ENCODE results near the gene ROPN1L.

The ROPN1L gene

GRCh38 chr5:10427201-10427600 is 14.5 kb upstream of the ROPN1L start:
- no peaks in the 10 kb centered on the region for H4K20me1 ChIP-seq (ENCODE audit: insufficient read depth, low read length)
- no peaks in the 10 kb centered on the region for H3K9me3 ChIP-seq (ENCODE audit: insufficient read depth, low read length, severe bottlenecking)
- no peaks in the 10 kb centered on the region for H3K27me3 ChIP-seq (ENCODE audit: insufficient read depth, low read length, poor library complexity)
- DNase-seq (no peak), ATAC-seq (ENCODE audit: insufficient read depth, low read depth) (no peak)
- H3K4me2 ChIP-seq (ENCODE audit: insufficient read depth, low read length): no peak overlapping the region
- no peak overlapping the region for H3K9ac ChIP-seq (ENCODE audit: low read depth, low read length)
- no peaks in the 10 kb centered on the region for H3K4me1 ChIP-seq (ENCODE audit: insufficient read depth, low read length)
- no peak overlapping the region for H3K4me3 ChIP-seq (ENCODE audit: low read depth in 1 of 2, low read length in 2 of 2)
- H3K79me2 ChIP-seq (ENCODE audit: insufficient read depth, low read length): no peaks in the 10 kb centered on the region
- no peak overlapping the region for H2AFZ ChIP-seq (ENCODE audit: low read depth, low read length)
- H3K27ac ChIP-seq (ENCODE audit: low read length): no peak overlapping the region
- TF ChIP-seq CTCF (IDR thresholded peaks at IDR 0.05; ENCODE audit: borderline replicate concordance, extremely low read depth, low read length, poor library complexity, severe bottlenecking) (no peak), EZH2 (IDR thresholded peaks at IDR 0.05; ENCODE audit: borderline replicate concordance, low read depth, low read length, severe bottlenecking) (no peak)
- peaks cover 93% of the 10 kb centered on the region for H3K36me3 ChIP-seq (ENCODE audit: insufficient read depth, low read length)

DNA sequence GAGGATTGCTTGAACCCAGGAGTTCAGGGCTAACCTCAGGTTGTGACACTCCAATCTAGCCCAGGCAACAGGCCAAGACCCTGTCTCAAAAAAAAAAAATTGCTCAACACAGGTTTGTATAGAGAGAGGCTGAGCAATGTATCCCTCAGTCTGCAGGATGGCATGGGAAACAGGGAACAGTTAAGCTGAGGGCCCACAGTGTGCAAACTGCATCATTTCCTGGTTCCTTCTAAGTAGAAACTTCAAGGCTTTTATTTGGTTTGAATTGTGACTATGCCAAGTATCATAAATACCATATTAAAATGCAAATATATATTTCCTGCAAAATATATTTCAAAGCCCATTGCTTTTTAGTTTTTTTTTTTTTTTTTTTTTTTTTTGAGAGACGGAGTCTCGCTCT is 13.7 kb upstream of the ROPN1L start:
- H3K4me3 ChIP-seq (ENCODE audit: low read depth in 1 of 2, low read length in 2 of 2): no peak overlapping the region
- no peak overlapping the region for H3K9ac ChIP-seq (ENCODE audit: low read depth, low read length)
- H3K4me2 ChIP-seq (ENCODE audit: insufficient read depth, low read length): no peak overlapping the region
- H2AFZ ChIP-seq (ENCODE audit: low read depth, low read length): no peak overlapping the region
- H3K9me3 ChIP-seq (ENCODE audit: insufficient read depth, low read length, severe bottlenecking): no peaks in the 10 kb centered on the region
- DNase-seq (no peak), ATAC-seq (ENCODE audit: insufficient read depth, low read depth) (no peak)
- H3K4me1 ChIP-seq (ENCODE audit: insufficient read depth, low read length): no peaks in the 10 kb centered on the region
- H3K79me2 ChIP-seq (ENCODE audit: insufficient read depth, low read length): no peaks in the 10 kb centered on the region
- H3K27ac ChIP-seq (ENCODE audit: low read length): no peak overlapping the region
- H4K20me1 ChIP-seq (ENCODE audit: insufficient read depth, low read length): no peaks in the 10 kb centered on the region
- H3K36me3 ChIP-seq (ENCODE audit: insufficient read depth, low read length): peaks cover 93% of the 10 kb centered on the region
- no peaks in the 10 kb centered on the region for H3K27me3 ChIP-seq (ENCODE audit: insufficient read depth, low read length, poor library complexity)
- TF ChIP-seq EZH2 (IDR thresholded peaks at IDR 0.05; ENCODE audit: borderline replicate concordance, low read depth, low read length, severe bottlenecking): no peak
- no peak for TF ChIP-seq CTCF (IDR thresholded peaks at IDR 0.05; ENCODE audit: borderline replicate concordance, extremely low read depth, low read length, poor library complexity, severe bottlenecking)

DNA sequence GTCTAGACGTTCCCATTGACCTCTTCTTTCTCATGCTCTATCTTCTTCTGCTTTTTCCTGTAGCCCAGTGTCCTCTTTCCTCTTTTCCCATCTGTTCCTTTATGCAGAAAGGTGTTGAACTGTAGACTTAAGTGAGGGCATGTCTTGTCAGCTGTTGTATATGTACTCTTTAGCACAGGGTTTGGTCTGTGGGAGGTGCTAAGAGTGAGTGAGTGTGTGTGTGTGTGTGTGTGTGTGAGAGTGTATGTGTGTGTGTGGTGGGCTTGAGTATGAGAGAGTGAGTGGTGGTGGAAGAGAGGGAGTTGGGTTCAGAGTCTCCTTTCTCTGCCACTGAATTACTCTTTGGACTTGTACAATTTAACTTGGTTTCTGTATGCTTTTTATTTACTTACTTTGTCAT is 10.3 kb upstream of the ROPN1L start:
- Histone ChIP-seq H3K27ac (ENCODE audit: low read length) (no peak overlapping the region), H3K4me2 (ENCODE audit: insufficient read depth, low read length) (no peak overlapping the region), H3K27me3 (ENCODE audit: insufficient read depth, low read length, poor library complexity) (no peaks in the 10 kb centered on the region), H2AFZ (ENCODE audit: low read depth, low read length) (no peak overlapping the region), H3K36me3 (ENCODE audit: insufficient read depth, low read length) (peaks cover 76% of the 10 kb centered on the region), H3K79me2 (ENCODE audit: insufficient read depth, low read length) (no peaks in the 10 kb centered on the region), H3K9me3 (ENCODE audit: insufficient read depth, low read length, severe bottlenecking) (no peaks in the 10 kb centered on the region), H3K4me1 (ENCODE audit: insufficient read depth, low read length) (no peaks in the 10 kb centered on the region), H4K20me1 (ENCODE audit: insufficient read depth, low read length) (no peaks in the 10 kb centered on the region), H3K9ac (ENCODE audit: low read depth, low read length) (no peak overlapping the region), H3K4me3 (ENCODE audit: low read depth in 1 of 2, low read length in 2 of 2) (no peak overlapping the region)
- no peak for DNase-seq
- TF ChIP-seq EZH2 (IDR thresholded peaks at IDR 0.05; ENCODE audit: borderline replicate concordance, low read depth, low read length, severe bottlenecking) (no peak), CTCF (IDR thresholded peaks at IDR 0.05; ENCODE audit: borderline replicate concordance, extremely low read depth, low read length, poor library complexity, severe bottlenecking) (no peak)
- no peak for ATAC-seq (ENCODE audit: insufficient read depth, low read depth)

Data from DND-41 (cell line).